T-helper 17 cell (primary cell): ENCODE results near the gene TRMT44. TPM values are rescaled to one million over a fixed set of nuclear protein-coding genes. Genes with fewer than 3 reads are reported as not detected.
"Not testable (repeated sequence)": the region's sequence is repeated elsewhere in the genome, so short reads cannot be mapped to it uniquely, and the experiment has no call there.

Experiments used
- ATAC-seq: fragments of 150-1000 bp; cut with Tn5 transposase; 2 replicates; pipeline ENCODE4 v1.10.0; 2021; ENCODE audit warnings: mild to moderate bottlenecking, moderate library complexity
- DNase-seq, 3 donors: peaks; one replicate each; pipeline versions ENCODE4 v3.0.0 to v3.0.0-alpha.2; 2020 to 2021
- H3K9me3 ChIP-seq: one replicate; pipeline ENCODE4 v1.7.0; 2013; ENCODE audit warnings: low read length, mild to moderate bottlenecking; ENCODE audit not compliant: control insufficient read depth, poor library complexity, severe bottlenecking
- H3K27ac Mint-ChIP-seq: one replicate; pipeline ENCODE4 v1.8.0; 2022; ENCODE audit warnings: mild to moderate bottlenecking, moderate library complexity, mixed read lengths
- H3K27me3 Mint-ChIP-seq: one replicate; pipeline ENCODE4 v1.8.0; 2022; ENCODE audit warnings: mixed read lengths
- H3K36me3 Mint-ChIP-seq: one replicate; pipeline ENCODE4 v1.8.0; 2022; ENCODE audit warnings: low read depth, mixed read lengths
- H3K4me1 Mint-ChIP-seq: one replicate; pipeline ENCODE4 v1.8.0; 2022; ENCODE audit warnings: mild to moderate bottlenecking, mixed read lengths
- H3K4me3 Mint-ChIP-seq: one replicate; pipeline ENCODE4 v1.8.0; 2022; ENCODE audit warnings: mild to moderate bottlenecking, moderate library complexity, mixed read lengths
- total RNA-seq, 4 donors: library from RNA in 2 of 4; stranded (reverse) in 2 of 4; gene quantifications; one replicate each; pipeline ENCODE4 v1.2.3 and lab custom pipeline; 2022 to 2026

TRMT44 gene
- total RNA-seq, 2 donors from 2014 or later = 20.4 to 32.7 TPM

DNA sequence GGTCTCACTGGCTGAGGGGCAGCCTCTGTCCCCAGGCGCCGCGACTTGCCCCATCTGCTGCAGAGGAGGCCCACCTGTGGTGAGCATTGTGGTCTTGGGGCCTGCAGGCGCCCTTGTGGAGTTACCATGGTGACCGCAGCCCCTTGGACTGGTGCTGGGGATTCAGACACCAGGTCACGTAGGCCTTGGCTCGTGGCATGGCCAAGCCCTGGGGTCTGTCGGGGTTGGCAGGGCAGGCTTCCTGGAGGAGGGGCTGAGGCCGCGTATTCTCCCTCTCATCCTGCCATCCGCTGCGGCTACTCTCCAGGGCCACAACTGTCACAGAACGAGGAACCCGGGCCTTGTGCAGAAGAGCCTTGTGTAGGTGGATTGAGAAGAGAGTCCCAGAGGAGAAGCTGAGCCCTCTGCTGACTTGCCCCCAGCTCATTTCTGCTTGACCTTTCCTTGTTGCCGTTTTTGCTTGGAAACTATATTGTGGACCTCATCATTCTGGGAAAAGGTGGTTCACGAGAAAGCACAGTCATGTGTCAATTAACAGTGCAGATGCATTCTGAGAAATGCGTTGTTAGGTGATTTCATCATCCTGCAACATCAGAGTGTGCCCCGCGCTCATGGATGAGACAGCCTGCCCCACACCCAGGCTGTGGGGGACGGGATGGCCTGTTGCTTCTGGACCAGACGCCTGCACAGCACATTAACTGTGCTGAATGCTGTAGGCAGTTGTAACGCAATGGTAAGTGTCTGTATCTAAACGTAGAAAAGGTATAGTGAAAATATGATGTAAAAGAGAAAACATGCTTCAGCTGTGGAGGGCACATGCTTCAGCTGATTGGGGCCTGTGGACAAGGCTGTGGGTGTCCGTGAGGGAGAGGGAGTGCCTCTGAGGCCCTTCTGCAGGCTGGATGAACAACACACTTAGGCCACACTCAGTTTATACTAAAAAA is 38.5 kb downstream of the TRMT44 start:
- H3K27me3 Mint-ChIP-seq = no peaks in the 10 kb centered on the region
- peaks cover 6% of the 10 kb centered on the region for H3K4me1 Mint-ChIP-seq
- no peak overlapping the region for H3K4me3 Mint-ChIP-seq
- H3K36me3 Mint-ChIP-seq = no peaks in the 10 kb centered on the region
- DNase-seq = no peak
- no peak for ATAC-seq
- H3K9me3 ChIP-seq = no peaks in the 10 kb centered on the region
- no peak overlapping the region for H3K27ac Mint-ChIP-seq

GRCh38 chr4:8480221-8480620 is 39.6 kb downstream of the TRMT44 start:
- Mint-ChIP-seq H3K36me3 (peaks cover 3% of the 10 kb centered on the region), H3K27ac (no peak overlapping the region), H3K27me3 (peaks cover 7% of the 10 kb centered on the region), H3K4me3 (no peak overlapping the region), H3K4me1 (peaks cover 15% of the 10 kb centered on the region)
- H3K9me3 ChIP-seq = no peaks in the 10 kb centered on the region
- DNase-seq = no peak
- ATAC-seq = no peak

DNA sequence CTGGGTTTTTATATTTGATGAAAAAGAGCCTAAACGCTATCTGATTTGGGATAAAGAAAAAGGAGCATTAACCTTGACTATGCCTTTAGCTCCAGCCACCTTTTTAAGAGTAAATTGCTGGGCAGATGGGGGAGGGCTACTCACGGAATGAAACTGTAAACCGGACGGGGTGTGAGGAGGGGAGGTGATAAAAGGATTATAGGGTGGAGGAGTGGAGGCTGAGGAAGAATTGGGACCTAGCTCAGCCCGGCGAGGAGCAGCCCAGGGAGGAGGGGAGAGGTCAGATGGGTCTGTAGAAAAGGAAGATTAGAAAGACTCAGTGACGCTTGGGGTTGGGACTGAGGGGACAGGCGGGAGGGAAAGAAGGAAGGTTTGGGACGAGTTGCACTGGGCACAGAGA is 46.1 kb downstream of the TRMT44 start:
- ATAC-seq, DNase-seq, H3K9me3 ChIP-seq, H3K27me3 Mint-ChIP-seq, H3K27ac Mint-ChIP-seq, H3K4me3 Mint-ChIP-seq, H3K36me3 Mint-ChIP-seq: not testable (repeated sequence)
- H3K4me1 Mint-ChIP-seq = peaks cover 23% of the 10 kb centered on the region

- H3K36me3 Mint-ChIP-seq = peaks cover 7% of the 10 kb centered on the region
Observed at GRCh38 chr4:8488791-8489369, 48.3 kb downstream of the TRMT44 start.

DNA sequence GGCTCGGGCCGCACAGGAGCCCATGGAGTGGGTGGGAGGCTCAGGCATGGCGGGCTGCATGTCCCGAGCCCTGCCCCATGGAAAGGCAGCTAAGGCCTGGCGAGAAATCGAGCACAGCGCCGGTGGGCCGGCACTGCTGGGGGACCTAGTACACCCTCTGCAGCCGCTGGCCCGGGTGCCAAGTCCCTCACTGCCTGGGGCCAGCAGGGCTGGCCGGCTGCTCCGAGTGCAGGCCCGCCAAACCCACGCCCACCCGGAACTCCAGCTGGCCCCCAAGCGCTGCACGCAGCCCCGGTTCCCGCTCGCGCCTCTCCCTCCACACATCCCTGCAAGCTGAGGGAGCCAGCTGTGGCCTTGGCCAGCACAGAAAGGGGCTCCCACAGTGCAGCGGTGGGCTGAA is 50.9 kb downstream of the TRMT44 start:
- not testable (repeated sequence) for H3K27ac Mint-ChIP-seq, H3K27me3 Mint-ChIP-seq, H3K4me3 Mint-ChIP-seq, H3K9me3 ChIP-seq, DNase-seq, H3K36me3 Mint-ChIP-seq, ATAC-seq
- peaks cover 12% of the 10 kb centered on the region for H3K4me1 Mint-ChIP-seq

More at GRCh38 chr4:8488791-8489369, 48.3 kb downstream of the TRMT44 start:
- DNase-seq (no peak), ATAC-seq (no peak)
- H3K4me1 Mint-ChIP-seq = peaks cover 23% of the 10 kb centered on the region
- H3K27me3 Mint-ChIP-seq = peaks cover 7% of the 10 kb centered on the region
- no peaks in the 10 kb centered on the region for H3K9me3 ChIP-seq
- peak overlapping the region; percentile 24 for H3K27ac Mint-ChIP-seq
- H3K4me3 Mint-ChIP-seq = no peak overlapping the region

GRCh38 chr4:8492174-8492573 is 51.6 kb downstream of the TRMT44 start:
- no peak overlapping the region for H3K27ac Mint-ChIP-seq
- H3K4me1 Mint-ChIP-seq = peaks cover 9% of the 10 kb centered on the region
- DNase-seq (no peak), ATAC-seq (no peak)
- H3K36me3 Mint-ChIP-seq = peaks cover 7% of the 10 kb centered on the region
- H3K4me3 Mint-ChIP-seq = no peak overlapping the region
- H3K27me3 Mint-ChIP-seq = no peaks in the 10 kb centered on the region
- H3K9me3 ChIP-seq = no peaks in the 10 kb centered on the region

DNA sequence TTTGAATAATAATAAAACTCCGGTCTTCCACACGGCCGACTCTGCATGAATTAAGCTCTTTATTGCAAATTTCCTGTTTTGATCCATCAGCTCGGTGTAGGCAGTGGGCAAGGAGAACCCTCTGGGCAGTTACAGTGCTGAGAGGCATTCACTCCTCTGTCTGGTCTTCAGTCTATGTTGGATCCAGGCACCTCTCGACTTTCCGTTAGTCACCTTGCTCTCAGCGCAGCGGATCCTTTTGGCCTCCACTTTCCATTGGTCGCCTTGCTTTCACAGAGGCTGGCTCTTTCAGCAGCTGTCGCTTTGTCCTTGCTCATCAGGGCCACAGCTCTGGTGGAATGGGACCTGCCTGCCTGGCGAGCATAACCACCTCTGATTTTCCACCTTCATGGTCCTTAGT is 52.9 kb downstream of the TRMT44 start:
- Mint-ChIP-seq H3K4me3 (no peak overlapping the region), H3K36me3 (peaks cover 4% of the 10 kb centered on the region), H3K27ac (no peak overlapping the region), H3K4me1 (peaks cover 3% of the 10 kb centered on the region), H3K27me3 (no peaks in the 10 kb centered on the region)
- DNase-seq = no peak
- no peaks in the 10 kb centered on the region for H3K9me3 ChIP-seq
- ATAC-seq = no peak

DNA sequence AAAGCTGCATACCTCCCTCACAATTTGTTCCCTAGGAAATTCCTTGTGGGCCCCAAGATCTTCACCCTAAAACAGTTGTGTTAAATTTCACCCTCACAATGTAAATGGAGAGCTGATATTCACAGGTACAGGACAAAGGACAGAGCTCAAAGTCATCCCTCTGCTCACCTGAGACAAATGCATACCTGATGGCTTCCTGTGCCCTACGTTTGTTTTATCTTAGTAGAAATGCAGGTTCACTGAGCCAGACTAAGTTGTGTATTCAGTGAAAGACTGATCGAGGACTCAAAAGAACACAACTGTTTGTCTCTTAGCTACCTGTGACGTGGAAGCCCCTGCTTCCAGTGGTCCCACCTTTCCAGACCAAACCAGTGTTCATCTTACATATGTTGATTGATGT is 53.6 kb downstream of the TRMT44 start:
- ATAC-seq (no peak), DNase-seq (no peak)
- no peaks in the 10 kb centered on the region for H3K9me3 ChIP-seq
- no peaks in the 10 kb centered on the region for H3K27me3 Mint-ChIP-seq
- H3K4me3 Mint-ChIP-seq = no peak overlapping the region
- peaks cover 4% of the 10 kb centered on the region for H3K36me3 Mint-ChIP-seq
- H3K27ac Mint-ChIP-seq = no peak overlapping the region
- no peaks in the 10 kb centered on the region for H3K4me1 Mint-ChIP-seq

DNA sequence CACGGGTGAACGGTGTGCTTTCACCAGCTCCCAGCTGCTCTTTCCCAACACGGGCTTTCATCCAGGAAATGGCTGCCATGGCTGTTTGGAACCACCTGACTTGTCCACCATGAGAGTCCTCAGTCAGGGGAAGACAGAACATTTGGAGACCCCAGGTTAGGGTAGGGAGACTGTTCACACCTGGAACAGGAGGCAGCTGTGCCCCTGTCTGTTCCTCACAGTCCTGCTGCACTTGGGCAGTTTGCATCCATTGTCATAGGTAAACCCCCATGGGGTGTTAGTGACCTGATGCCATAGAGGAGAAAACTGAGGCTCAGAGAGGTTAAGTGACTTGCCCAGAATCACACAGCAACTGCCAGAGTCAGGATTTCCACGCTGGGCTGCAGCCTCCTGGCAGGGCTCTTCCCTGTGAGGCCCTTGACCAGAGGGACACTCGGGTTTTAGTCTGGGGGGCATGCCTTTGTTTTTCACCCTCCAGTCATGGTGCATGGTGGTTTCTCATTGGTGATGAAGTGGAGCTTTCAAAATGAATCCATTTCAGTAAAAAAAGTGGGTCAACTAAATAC is 54.5 kb downstream of the TRMT44 start:
- Mint-ChIP-seq H3K4me1 (no peaks in the 10 kb centered on the region), H3K27me3 (no peaks in the 10 kb centered on the region), H3K4me3 (no peak overlapping the region), H3K36me3 (peaks cover 4% of the 10 kb centered on the region), H3K27ac (no peak overlapping the region)
- DNase-seq (no peak), ATAC-seq (no peak)
- no peaks in the 10 kb centered on the region for H3K9me3 ChIP-seq

DNA sequence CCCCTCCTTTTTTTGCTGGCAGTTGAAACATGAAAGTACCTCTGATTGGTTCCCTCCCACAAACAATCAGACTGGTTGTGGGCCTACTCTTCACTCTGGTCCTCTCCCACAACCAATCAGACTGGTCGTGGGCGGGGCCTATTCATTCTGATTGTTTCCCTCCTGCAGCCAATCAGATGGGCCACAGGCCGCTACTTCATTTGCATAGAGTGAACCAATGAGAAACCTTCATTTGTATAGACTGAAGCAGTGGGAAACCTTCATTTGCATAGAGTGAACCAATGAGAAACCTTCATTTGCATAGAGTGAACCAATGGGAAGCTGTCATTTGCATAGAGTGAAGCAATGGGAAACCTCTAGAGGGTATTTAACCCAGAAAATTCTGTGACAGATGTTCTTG is 55.2 kb downstream of the TRMT44 start:
- no peak for ATAC-seq
- no peaks in the 10 kb centered on the region for H3K27me3 Mint-ChIP-seq
- H3K27ac Mint-ChIP-seq = no peak overlapping the region
- no peak for DNase-seq
- H3K9me3 ChIP-seq = no peaks in the 10 kb centered on the region
- peaks cover 4% of the 10 kb centered on the region for H3K36me3 Mint-ChIP-seq
- H3K4me3 Mint-ChIP-seq = no peak overlapping the region
- no peaks in the 10 kb centered on the region for H3K4me1 Mint-ChIP-seq

GRCh38 chr4:8497762-8498161 is 57.2 kb downstream of the TRMT44 start:
- Mint-ChIP-seq H3K36me3 (peaks cover 6% of the 10 kb centered on the region), H3K27ac (no peak overlapping the region), H3K27me3 (no peaks in the 10 kb centered on the region), H3K4me1 (no peaks in the 10 kb centered on the region), H3K4me3 (no peak overlapping the region)
- no peak for ATAC-seq
- no peak for DNase-seq
- H3K9me3 ChIP-seq = no peaks in the 10 kb centered on the region

- ATAC-seq (no peak), DNase-seq (no peak)
- Mint-ChIP-seq H3K27ac (no peak overlapping the region), H3K27me3 (no peaks in the 10 kb centered on the region), H3K36me3 (peaks cover 2% of the 10 kb centered on the region), H3K4me1 (no peaks in the 10 kb centered on the region), H3K4me3 (no peak overlapping the region)
- H3K9me3 ChIP-seq = no peaks in the 10 kb centered on the region
Observed at GRCh38 chr4:8500966-8501365, 60.4 kb downstream of the TRMT44 start.

DNA sequence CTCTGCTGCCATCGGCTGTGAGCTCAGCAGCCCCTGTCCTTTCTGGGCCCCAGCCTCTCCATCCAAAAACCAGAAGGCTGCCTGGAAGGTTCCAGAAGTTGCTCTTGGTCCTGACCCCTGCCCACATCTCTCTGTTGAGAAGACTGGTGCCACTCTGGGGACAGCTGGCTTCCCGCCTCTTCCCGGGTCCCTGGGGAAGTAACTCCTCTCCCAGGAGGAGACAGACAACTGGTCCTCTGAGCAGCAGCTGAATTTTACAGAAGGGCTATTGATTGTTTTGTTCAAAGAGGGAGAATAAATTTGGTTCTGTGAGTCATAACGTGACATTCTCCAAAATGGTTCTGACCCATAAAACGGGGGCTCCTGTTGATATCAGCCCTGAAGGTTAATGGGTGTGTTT is 61.2 kb downstream of the TRMT44 start:
- Mint-ChIP-seq H3K36me3 (peaks cover 2% of the 10 kb centered on the region), H3K4me3 (no peak overlapping the region), H3K4me1 (no peaks in the 10 kb centered on the region), H3K27me3 (no peaks in the 10 kb centered on the region), H3K27ac (no peak overlapping the region)
- H3K9me3 ChIP-seq = no peaks in the 10 kb centered on the region
- DNase-seq (no peak), ATAC-seq (no peak)
